AG04450 (cell line): Measurements from ENCODE around the gene TBX10. TPM values are rescaled to one million over a fixed set of nuclear protein-coding genes. Genes with fewer than 3 reads are reported as not detected.

Experiments
- CTCF ChIA-PET: fragments of 300-600, 350-600 bp; formaldehyde crosslinking; extraction: SDS; loops from one replicate; lab custom pipeline; 2022; ENCODE audit warnings: antibody characterized with exemption, inconsistent platforms; lab: Charles Lee
- POLR2A ChIA-PET: fragments of 350-600 bp; formaldehyde crosslinking; extraction: SDS; loops from one replicate; lab custom pipeline; 2021; ENCODE audit warnings: antibody characterized with exemption, inconsistent platforms; lab: Yijun Ruan, JAX
- DNase-seq: peaks from one replicate; pipeline ENCODE4 v3.0.0-alpha.2; 2011; ENCODE audit warnings: low read depth, low spot score
- H3K27ac ChIP-seq: one replicate; pipeline ENCODE4 v1.5.1; 2012; ENCODE audit warnings: low read depth, low read length, control low read depth
- H3K27me3 ChIP-seq: one replicate; pipeline ENCODE4 v1.6.0; 2012; ENCODE audit warnings: low read length; ENCODE audit not compliant: control insufficient read depth, insufficient read depth
- H3K4me3 ChIP-seq: 2 replicates; pipeline ENCODE4 v1.5.1; 2011; ENCODE audit warnings: mild to moderate bottlenecking, low read depth, low read length, control low read depth
- H3K9me3 ChIP-seq: 2 replicates; pipeline ENCODE4 v1.5.1; 2012; ENCODE audit warnings: low read length; ENCODE audit not compliant: control insufficient read depth, insufficient read depth
- CTCF ChIP-seq: IDR thresholded peaks from 2 replicates; pipeline ENCODE4 v1.5.1; 2011; ENCODE audit warnings: low read depth, low read length, control low read depth, inconsistent platforms
- polyA plus RNA-seq: library from polyadenylated mRNA; depleted of rRNA; stranded (reverse); fragments of >200 nt; gene quantifications from 2 replicates; pipeline ENCODE4 v1.2.3, GENCODE V29; 2011

Gene TBX10
- polyA plus RNA-seq, 1 experiment = not detected

GRCh38 chr11:67647471-67647870 lies 7.9 kb upstream of the TBX10 start:
- Histone ChIP-seq H3K9me3 (peaks cover 13% of the 10 kb centered on the region), H3K27me3 (peaks cover 10% of the 10 kb centered on the region), H3K27ac (no peak overlapping the region), H3K4me3 (no peak overlapping the region)
- POLR2A ChIA-PET = no interaction called here
- no peak for DNase-seq
- no peak for TF ChIP-seq CTCF
- CTCF ChIA-PET = interaction anchor here (1.4 to 1.5 kb wide), 2 partner anchors 17 to 33 kb away, joined by 3 to 4 read pairs; no protein-coding TSS in a partner anchor

GRCh38 chr11:67646535-67647336 lies 7.2 kb upstream of the TBX10 start:
- peaks cover 13% of the 10 kb centered on the region for H3K9me3 ChIP-seq
- peaks cover 10% of the 10 kb centered on the region for H3K27me3 ChIP-seq
- POLR2A ChIA-PET = no interaction called here
- TF ChIP-seq CTCF = no peak
- H3K4me3 ChIP-seq = no peak overlapping the region
- DNase-seq = no peak
- no peak overlapping the region for H3K27ac ChIP-seq
- CTCF ChIA-PET = interaction anchor here (1.2 kb wide), 1 partner anchor 17 kb away, joined by 4 read pairs; the partner anchor contains the start of gene NUDT8

- POLR2A ChIA-PET = no interaction called here
- Histone ChIP-seq H3K9me3 (peaks cover 13% of the 10 kb centered on the region), H3K27me3 (peaks cover 10% of the 10 kb centered on the region), H3K27ac (no peak overlapping the region), H3K4me3 (no peak overlapping the region)
- CTCF ChIA-PET = interaction anchor here (1.2 kb wide), 1 partner anchor 16 kb away, joined by 4 read pairs; the partner anchor contains the start of gene NUDT8
- DNase-seq = no peak
- TF ChIP-seq CTCF = no peak
Observed at GRCh38 chr11:67645521-67646461, 6.2 kb upstream of the TBX10 start.

- no peak for TF ChIP-seq CTCF
- no peak overlapping the region for H3K4me3 ChIP-seq
- CTCF ChIA-PET = interaction anchor here (1.2 kb wide), 1 partner anchor 15 kb away, joined by 4 read pairs; the partner anchor contains the start of gene NUDT8
- POLR2A ChIA-PET = no interaction called here
- no peak overlapping the region for H3K27ac ChIP-seq
- peaks cover 14% of the 10 kb centered on the region for H3K27me3 ChIP-seq
- DNase-seq = no peak
- H3K9me3 ChIP-seq = peaks cover 13% of the 10 kb centered on the region
Observed at GRCh38 chr11:67644472-67645418, 5.2 kb upstream of the TBX10 start.
